ENCODE measurements around the gene OR4D9.

The OR4D9 gene

DNA sequence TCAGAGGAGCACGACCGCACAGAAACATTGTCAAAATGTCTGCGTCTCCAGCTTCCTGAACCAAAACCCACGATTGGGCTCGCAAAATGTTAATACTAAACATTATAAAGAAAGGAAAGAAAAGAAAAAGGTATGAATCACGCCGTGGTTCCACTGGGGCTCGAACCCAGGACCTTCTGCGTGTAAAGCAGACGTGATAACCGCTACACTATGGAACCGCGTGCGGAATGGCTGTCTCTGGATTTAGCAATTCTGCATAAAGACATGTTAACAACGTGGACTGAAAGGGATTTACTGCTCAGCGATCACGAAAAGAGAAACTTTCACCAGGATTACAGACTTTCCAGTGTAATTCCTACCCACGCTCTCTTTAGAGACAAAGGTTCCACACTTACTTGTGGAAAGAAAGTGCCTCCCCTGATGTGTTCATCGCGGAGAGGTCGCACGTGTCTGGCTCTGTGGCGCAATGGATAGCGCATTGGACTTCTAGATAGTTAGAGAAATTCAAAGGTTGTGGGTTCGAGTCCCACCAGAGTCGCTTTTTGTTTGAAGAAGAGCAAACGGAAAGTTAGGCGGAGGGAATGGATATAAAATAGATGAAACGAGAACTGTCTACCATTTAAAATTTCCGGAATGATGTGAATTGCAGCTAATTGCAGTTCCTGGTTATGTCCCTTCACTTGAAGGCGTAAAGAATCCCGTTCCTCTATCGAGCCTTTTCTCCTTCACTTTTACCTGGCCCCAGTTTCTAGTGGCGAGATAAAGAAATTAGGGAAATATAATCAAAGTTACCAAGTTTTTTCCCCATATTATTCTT, 39.7 kb downstream of the OR4D9 start:
- peak; percentile 92 to 99 (median 93) for DNase-seq

DNA sequence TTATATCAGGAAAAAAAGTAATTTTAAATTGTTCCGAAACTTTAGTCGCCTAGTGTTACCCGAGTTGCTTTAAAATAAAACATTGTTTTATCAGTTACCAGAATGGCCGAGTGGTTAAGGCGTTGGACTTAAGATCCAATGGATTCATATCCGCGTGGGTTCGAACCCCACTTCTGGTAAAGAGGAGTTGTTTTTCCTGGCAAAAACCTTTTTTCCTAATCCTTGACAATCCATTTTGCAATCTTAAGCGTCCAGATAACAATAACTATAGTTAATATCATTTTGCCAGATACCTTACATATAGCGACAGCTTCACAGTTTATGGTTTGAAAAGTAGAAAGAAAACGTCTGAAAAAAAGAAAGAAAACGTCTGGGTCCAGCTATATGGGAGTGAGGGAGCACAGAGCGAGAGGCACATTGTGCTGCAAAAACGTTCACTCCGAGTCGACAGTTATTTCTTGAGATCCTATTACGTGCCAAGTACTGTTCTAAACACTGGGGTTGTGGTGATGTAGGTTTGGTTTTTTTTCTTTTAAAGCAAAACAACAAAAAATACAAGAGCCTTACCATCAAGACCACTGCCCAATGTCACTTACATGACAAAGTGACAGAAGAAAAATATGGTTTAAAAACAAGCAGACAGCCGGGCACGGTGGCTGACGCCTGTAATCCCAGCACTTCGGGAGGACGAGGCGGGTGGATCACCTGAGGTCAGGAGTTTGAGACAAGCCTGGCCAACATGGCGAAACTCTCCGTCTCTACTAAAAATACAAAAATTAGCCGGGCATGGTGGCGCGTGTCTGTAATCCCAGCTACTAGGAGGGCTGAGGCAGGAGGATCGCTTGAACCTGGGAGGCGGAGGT, 40.6 kb downstream of the OR4D9 start:
- peak in 2 of 3 experiments; percentile 28 to 79 for DNase-seq

DNA sequence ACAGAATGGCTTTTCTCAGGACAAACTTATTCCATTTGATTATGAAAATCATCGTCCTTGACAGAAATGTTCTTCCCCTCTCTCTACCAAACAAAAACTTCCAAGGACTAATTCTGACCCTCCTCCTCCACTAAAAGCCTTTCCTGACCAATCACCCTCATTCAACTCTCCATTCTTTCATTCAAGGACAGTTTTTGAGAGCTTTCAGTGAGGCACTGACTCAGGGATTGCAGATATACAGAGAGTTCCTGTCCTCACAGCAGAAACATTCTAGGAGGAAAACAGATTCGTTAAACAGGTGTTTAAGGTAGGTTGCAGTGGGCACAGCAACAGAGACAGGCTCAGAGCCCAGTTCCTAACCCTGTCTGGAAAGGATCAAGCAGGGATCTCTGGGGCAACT, 41.5 kb downstream of the OR4D9 start:
- DNase-seq, result no peak

DNA sequence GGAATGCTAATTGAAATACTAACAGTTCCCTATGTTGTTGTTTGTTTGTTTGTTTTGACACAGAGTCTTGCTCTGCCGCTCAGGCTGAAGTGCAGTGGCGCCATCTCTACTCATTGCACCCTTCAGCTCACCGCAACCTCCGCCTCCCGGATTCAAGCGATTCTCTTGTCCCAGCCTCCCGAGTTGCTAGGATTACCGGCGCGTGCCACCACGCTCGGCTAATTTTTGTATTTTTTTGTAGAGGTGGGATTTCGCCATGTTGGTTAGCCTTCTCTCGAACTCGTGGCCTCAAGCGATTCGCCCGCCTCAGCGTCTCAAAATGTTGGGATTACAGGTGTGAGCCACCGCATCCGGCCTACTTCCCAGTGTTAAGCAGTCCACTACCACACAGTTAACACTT, 42.0 kb downstream of the OR4D9 start:
- no peak for DNase-seq

- no peak for DNase-seq
Observed at GRCh38 chr11:59555601-59556114, 44.3 kb downstream of the OR4D9 start.

- peak; percentile 12 to 51 (median 16) for DNase-seq
Observed at GRCh38 chr11:59556115-59556916, 45.0 kb downstream of the OR4D9 start.

DNA sequence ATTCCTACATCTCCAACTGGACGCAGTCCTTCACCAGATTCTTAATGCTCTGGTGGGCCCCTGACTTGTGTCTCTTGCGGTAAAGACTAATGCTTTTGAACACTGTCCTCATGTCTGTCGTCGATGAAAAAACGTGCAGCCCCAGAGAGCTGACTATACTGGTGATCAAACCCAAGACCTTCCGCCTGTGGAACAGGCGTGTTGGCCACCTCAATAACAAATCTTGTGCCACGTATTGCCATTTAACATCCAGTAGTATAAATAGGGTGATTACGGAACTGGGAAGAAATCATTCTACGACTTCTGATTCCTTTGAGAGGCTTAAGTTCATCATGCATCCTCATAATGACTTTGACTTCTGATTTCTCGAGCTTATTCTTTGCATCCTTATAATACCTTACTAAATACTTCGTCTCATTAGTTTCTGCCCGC, 45.6 kb downstream of the OR4D9 start:
- DNase-seq, result no peak

DNA sequence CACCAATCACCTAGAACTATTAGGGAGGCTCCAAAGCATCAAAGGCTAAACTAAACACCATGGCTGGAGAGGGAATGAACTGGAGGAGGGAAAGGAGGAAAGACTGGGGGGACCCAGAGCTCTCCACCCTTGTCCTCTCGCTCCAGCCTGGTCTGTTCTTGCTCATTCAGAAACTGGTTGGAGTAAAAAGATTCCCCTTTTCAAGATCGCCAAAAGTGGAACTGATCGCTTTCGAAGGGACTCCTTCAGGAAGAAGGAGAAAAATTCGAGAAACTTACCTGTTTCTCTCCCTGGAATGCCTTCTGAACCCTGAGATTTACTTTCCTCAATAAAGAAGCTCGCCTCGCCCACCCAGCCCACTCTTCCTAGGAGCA, 46.9 kb downstream of the OR4D9 start:
- no peak for DNase-seq

GRCh38 chr11:59559886-59560285, 48.5 kb downstream of the OR4D9 start:
- no peak for DNase-seq

DNA sequence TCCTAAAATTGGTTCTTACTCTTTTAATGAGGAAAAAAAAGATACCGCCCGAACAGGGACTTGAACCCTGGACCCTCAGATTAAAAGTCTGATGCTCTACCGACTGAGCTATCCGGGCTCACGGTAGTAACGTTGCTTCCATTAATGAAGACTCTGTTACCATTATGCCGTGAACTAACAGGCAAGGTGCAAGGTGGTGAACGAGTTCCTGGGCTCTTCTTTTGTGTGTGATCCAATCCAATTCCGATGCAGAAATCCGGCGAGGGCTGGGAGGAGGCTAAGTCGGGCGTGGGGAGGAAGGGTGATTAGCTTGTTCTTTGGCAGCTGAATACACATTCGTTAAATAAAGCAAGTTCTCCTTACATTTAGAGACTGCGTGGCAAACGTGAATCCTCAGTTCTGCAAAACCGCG, 49.0 kb downstream of the OR4D9 start:
- DNase-seq, result peak; percentile 77 to 95 (median 82)

DNA sequence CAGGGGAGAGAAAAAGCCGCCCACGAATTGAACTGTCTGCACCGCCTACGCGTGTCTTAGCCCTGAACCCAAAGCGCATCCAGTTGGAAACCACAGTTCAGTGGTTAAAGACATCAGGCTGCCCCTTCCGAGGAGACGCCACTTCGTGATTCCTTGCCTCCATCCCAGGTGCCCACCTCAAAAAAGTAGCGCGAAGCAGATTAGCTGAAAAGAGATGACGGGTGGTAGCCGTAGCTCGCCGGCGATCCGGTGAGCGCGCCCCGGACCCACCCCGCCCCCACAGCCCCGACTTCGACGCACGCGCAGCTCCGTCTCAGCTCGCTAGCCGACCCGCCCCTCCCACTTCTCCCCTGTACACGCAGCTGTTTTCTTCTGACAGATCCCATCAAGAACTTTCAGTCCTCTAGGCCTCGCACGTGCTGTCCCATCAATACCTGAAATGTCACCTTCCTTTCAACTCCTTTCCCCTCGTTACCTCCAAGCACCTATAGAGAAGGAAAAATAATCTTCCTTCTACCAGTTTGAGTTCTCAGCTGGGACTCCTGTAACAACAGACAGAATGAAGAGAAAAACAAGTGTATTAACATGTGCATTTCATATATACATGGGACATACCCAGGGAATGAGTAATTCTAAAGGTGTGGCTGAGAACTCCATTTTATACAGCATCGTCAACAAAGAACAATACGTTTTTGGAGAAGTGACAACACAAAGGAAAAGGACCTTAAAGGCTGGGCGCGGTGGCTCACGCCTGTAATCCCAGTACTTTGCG, 49.5 kb downstream of the OR4D9 start:
- DNase-seq, result peak; percentile 77 to 89 (median 85)

GRCh38 chr11:59562292-59562691, 51.0 kb downstream of the OR4D9 start:
- no peak for DNase-seq

Data from NCI-H1417 (cell line).